NT2/D1 (cell line): ENCODE measurements around the gene PLEKHA5.

Source experiments
- SUZ12 ChIP-seq: IDR thresholded peaks from 2 replicates; pipeline ENCODE4 v1.6.1; 2011; ENCODE audit not compliant: insufficient read length, insufficient read depth; ENCODE audit errors: extremely low read depth
- YY1 ChIP-seq: IDR thresholded peaks from 2 replicates; pipeline ENCODE4 v1.6.1; 2011; ENCODE audit not compliant: insufficient read length, insufficient read depth

GRCh38 chr12:19196959-19197630 lies 67.6 kb downstream of the PLEKHA5 start:
- TF ChIP-seq SUZ12 (no peak), YY1 (no peak)
